Natural killer cell (primary cell): ENCODE results near the gene SESN1. TPM values are rescaled to one million over a fixed set of nuclear protein-coding genes. Genes with fewer than 3 reads are reported as not detected.

Experiments used
- ATAC-seq, 3 donors: fragments of 150-1000 bp in 2 of 3; fragments of 200-7000 bp in 1 of 3; cut with Tn5 transposase; 1 replicate in 1 of 3; 2 replicates in 2 of 3; pipeline ENCODE4 v1.10.0; 2021; ENCODE audit warnings: mild to moderate bottlenecking in 2 of 3, moderate library complexity in 2 of 3
- DNase-seq, 2 donors: peaks; one replicate each; pipeline versions ENCODE4 v3.0.0 to v3.0.0-alpha.2; 2013 to 2021; ENCODE audit warnings: mixed read lengths in 1 of 2
- H3K27ac ChIP-seq: one replicate; pipeline ENCODE4 v1.5.1; 2013; ENCODE audit warnings: mild to moderate bottlenecking, low read length
- H3K27me3 ChIP-seq: one replicate; pipeline ENCODE4 v1.6.1; 2013; ENCODE audit warnings: low read length; ENCODE audit not compliant: control insufficient read depth, insufficient read depth
- H3K36me3 ChIP-seq: one replicate; pipeline ENCODE4 v1.6.1; 2013; ENCODE audit warnings: low read length; ENCODE audit not compliant: control insufficient read depth, insufficient read depth
- H3K4me1 ChIP-seq: one replicate; pipeline ENCODE4 v1.6.1; 2013; ENCODE audit warnings: low read length; ENCODE audit not compliant: control insufficient read depth, insufficient read depth
- H3K4me3 ChIP-seq: one replicate; pipeline ENCODE4 v1.5.1; 2013; ENCODE audit warnings: low read length
- H3K9me3 ChIP-seq: one replicate; pipeline ENCODE4 v1.6.1; 2013; ENCODE audit warnings: low read length; ENCODE audit not compliant: control insufficient read depth, insufficient read depth
- H3K27ac Mint-ChIP-seq, 2 donors: one replicate each; pipeline ENCODE4 v1.8.0; 2022; ENCODE audit warnings: mild to moderate bottlenecking in 2 of 2, mixed read lengths in 2 of 2, moderate library complexity in 1 of 2
- H3K27me3 Mint-ChIP-seq, 2 donors: one replicate each; pipeline ENCODE4 v1.8.0; 2022; ENCODE audit warnings: low read depth in 2 of 2, mixed read lengths in 2 of 2
- H3K36me3 Mint-ChIP-seq: one replicate; pipeline ENCODE4 v1.8.0; 2022; ENCODE audit warnings: mixed read lengths
- H3K4me1 Mint-ChIP-seq, 2 donors: one replicate each; pipeline ENCODE4 v1.8.0; 2022; ENCODE audit warnings: mixed read lengths in 2 of 2
- H3K4me3 Mint-ChIP-seq: one replicate; pipeline ENCODE4 v1.8.0; 2022; ENCODE audit warnings: mild to moderate bottlenecking, moderate library complexity, mixed read lengths
- H3K9me3 Mint-ChIP-seq, 2 donors: one replicate each; pipeline ENCODE4 v1.8.0; 2022; ENCODE audit warnings: mixed read lengths in 2 of 2
- WGBS: methylation state at CpG from one replicate; pipeline ENCODE4 v1.1.7; 2013; ENCODE audit warnings: missing lambda C conversion rate; ENCODE audit not compliant: insufficient coverage; 5-methylcytosine and 5-hydroxymethylcytosine counted together
- intact Hi-C: fragments of 100-400 bp; cut with micrococcal nuclease; formaldehyde crosslinking; loops from one replicate; pipeline ENCODE4 v1.14.2; 2022
- total RNA-seq, 4 donors: library from RNA; stranded (reverse); fragments of 120-200 nt in 1 of 4; gene quantifications; one replicate each; pipeline versions ENCODE4 v1.2.3 to v1.2.4, GENCODE V29; 2013 to 2022
- TF ChIP-seq, protein P1 (sequence below): fragments of 200-600 bp; IDR thresholded peaks from one replicate; pipeline ENCODE4 v1.8.0; 2022; ENCODE audit warnings: antibody characterized with exemption

Gene SESN1
- total RNA-seq, 3 donors from 2014 or later (not counting 1 experiment from before 2014, with no cell fraction given), result 52.9 to 106 (median 68.9) TPM

DNA sequence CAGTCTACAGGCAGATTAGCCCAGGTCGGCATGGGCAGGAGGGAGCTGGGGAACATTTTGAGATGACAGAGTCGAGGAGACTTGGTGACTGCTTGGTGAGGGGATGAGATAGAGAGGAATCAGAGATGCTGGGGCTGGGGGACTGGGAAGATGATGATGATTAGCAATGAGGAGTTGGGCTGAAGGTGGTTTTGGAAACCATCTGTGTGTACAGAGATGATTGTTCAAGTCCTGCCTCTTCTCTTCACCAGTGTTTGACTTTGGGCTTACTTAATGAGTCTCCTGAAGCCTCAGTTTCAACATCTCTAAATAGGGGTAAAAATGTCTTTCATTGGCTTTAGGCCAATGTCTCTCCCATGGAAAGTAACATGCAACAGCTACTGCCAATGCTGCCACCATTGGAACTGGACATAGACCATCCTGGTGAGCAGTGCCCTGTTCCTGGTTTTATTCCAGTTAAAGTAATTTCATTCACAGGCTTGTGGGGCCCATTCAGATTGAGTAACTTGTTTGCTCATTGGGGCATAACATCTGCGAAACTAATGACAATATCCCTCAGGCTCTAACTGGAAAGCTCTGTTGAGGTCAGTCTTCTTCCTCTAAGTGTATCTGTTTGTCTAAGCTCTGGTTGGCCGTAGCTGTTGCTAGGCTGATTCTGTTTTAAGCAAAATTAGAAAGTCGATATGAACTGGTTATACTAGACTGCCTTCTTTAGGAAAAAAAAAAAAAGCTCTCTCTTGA lies 147.4 kb downstream of the SESN1 start:
- Mint-ChIP-seq H3K9me3 (no peaks in the 10 kb centered on the region), H3K27ac (peak overlapping the region; percentile 1 to 20), H3K36me3 (no peaks in the 10 kb centered on the region), H3K4me3 (no peak overlapping the region), H3K4me1 (peaks cover 34 to 36% of the 10 kb centered on the region in 2 donors), H3K27me3 (no peaks in the 10 kb centered on the region)
- ATAC-seq (no peak), DNase-seq (no peak)
- intact Hi-C loops, result no loop called here
- 83% methylated on average over 4 of the region's 5 CpGs for WGBS
- H3K36me3 ChIP-seq, result no peaks in the 10 kb centered on the region
- H3K9me3 ChIP-seq, result no peaks in the 10 kb centered on the region
- no peaks in the 10 kb centered on the region for H3K27me3 ChIP-seq
- TF ChIP-seq, protein P1, sequence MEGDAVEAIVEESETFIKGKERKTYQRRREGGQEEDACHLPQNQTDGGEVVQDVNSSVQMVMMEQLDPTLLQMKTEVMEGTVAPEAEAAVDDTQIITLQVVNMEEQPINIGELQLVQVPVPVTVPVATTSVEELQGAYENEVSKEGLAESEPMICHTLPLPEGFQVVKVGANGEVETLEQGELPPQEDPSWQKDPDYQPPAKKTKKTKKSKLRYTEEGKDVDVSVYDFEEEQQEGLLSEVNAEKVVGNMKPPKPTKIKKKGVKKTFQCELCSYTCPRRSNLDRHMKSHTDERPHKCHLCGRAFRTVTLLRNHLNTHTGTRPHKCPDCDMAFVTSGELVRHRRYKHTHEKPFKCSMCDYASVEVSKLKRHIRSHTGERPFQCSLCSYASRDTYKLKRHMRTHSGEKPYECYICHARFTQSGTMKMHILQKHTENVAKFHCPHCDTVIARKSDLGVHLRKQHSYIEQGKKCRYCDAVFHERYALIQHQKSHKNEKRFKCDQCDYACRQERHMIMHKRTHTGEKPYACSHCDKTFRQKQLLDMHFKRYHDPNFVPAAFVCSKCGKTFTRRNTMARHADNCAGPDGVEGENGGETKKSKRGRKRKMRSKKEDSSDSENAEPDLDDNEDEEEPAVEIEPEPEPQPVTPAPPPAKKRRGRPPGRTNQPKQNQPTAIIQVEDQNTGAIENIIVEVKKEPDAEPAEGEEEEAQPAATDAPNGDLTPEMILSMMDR, result no peak
- peaks cover 27% of the 10 kb centered on the region for H3K4me1 ChIP-seq
- H3K27ac ChIP-seq, result peak overlapping the region; percentile 28
- H3K4me3 ChIP-seq, result no peak overlapping the region

- 33% methylated on average over 3 of the region's 3 CpGs for WGBS
- TF ChIP-seq, protein P1, result no peak
- H3K4me1 ChIP-seq, result peaks cover 32% of the 10 kb centered on the region
- no peaks in the 10 kb centered on the region for H3K9me3 ChIP-seq
- Mint-ChIP-seq H3K27ac (peak overlapping the region; percentile 1 to 20), H3K4me1 (peaks cover 38 to 41% of the 10 kb centered on the region in 2 donors), H3K4me3 (no peak overlapping the region), H3K9me3 (no peaks in the 10 kb centered on the region), H3K36me3 (no peaks in the 10 kb centered on the region), H3K27me3 (no peaks in the 10 kb centered on the region)
- DNase-seq, result no peak
- H3K27ac ChIP-seq, result peak overlapping the region; percentile 28
- no peak overlapping the region for H3K4me3 ChIP-seq
- intact Hi-C loops, result no loop called here
- no peaks in the 10 kb centered on the region for H3K27me3 ChIP-seq
- H3K36me3 ChIP-seq, result no peaks in the 10 kb centered on the region
- no peak for ATAC-seq
Measured at GRCh38 chr6:108946695-108947094, 148.0 kb downstream of the SESN1 start.

- Histone ChIP-seq H3K4me3 (no peak overlapping the region), H3K36me3 (no peaks in the 10 kb centered on the region)
- WGBS, result 97% methylated on average over 10 of the region's 10 CpGs
Measured at GRCh38 chr6:108945681-108946159, 148.9 kb downstream of the SESN1 start.

More at GRCh38 chr6:108945681-108946159, 148.9 kb downstream of the SESN1 start:
- ATAC-seq, result no peak
- intact Hi-C loops, result no loop called here
- Mint-ChIP-seq H3K27ac (peak overlapping the region; percentile 20 to 89), H3K36me3 (no peaks in the 10 kb centered on the region), H3K4me3 (no peak overlapping the region), H3K4me1 (peaks cover 38 to 41% of the 10 kb centered on the region in 2 donors), H3K27me3 (no peaks in the 10 kb centered on the region), H3K9me3 (no peaks in the 10 kb centered on the region)
- no peaks in the 10 kb centered on the region for H3K27me3 ChIP-seq
- TF ChIP-seq, protein P1, result no peak
- peaks cover 32% of the 10 kb centered on the region for H3K4me1 ChIP-seq
- no peak overlapping the region for H3K27ac ChIP-seq
- no peak for DNase-seq
- H3K9me3 ChIP-seq, result no peaks in the 10 kb centered on the region
